ENCODE results near the gene MBP. TPM values are rescaled to one million over a fixed set of nuclear protein-coding genes. Genes with fewer than 3 reads are reported as not detected.

Gene MBP
- total RNA-seq, 2 donors from 2014 or later = 41.7 to 42.2 TPM

GRCh38 chr18:76984193-76985155, 148.1 kb downstream of the MBP start:
- DNase-seq (ENCODE audit: low spot score) (no peak), ATAC-seq (ENCODE audit: insufficient number of reproducible peaks, low FRiP score, low read depth) (no peak)

GRCh38 chr18:76983613-76984051, 149.0 kb downstream of the MBP start:
- ATAC-seq (ENCODE audit: insufficient number of reproducible peaks, low FRiP score, low read depth) = no peak
- H3K4me3 ChIP-seq = no peak overlapping the region
- no peaks in the 10 kb centered on the region for H3K9me3 ChIP-seq
- H3K4me1 ChIP-seq (ENCODE audit: control insufficient read depth in 1 of 2, low read depth in 2 of 2) = no peaks in the 10 kb centered on the region
- DNase-seq (ENCODE audit: low spot score) = no peak
- no peak for TF ChIP-seq CTCF (IDR thresholded peaks at IDR 0.05)
- H3K27ac ChIP-seq = no peak overlapping the region
- H3K27me3 ChIP-seq (replicated peaks; ENCODE audit: insufficient read depth) = no peaks in the 10 kb centered on the region
- H3K36me3 ChIP-seq = no peaks in the 10 kb centered on the region

More at GRCh38 chr18:76984193-76985155, 148.1 kb downstream of the MBP start:
- H3K4me3 ChIP-seq = no peak overlapping the region
- no peak overlapping the region for H3K27ac ChIP-seq
- no peaks in the 10 kb centered on the region for H3K36me3 ChIP-seq
- H3K4me1 ChIP-seq (ENCODE audit: control insufficient read depth in 1 of 2, low read depth in 2 of 2) = no peaks in the 10 kb centered on the region
- TF ChIP-seq CTCF (IDR thresholded peaks at IDR 0.05) = no peak
- no peaks in the 10 kb centered on the region for H3K9me3 ChIP-seq
- H3K27me3 ChIP-seq (replicated peaks; ENCODE audit: insufficient read depth) = no peaks in the 10 kb centered on the region

- Histone ChIP-seq H3K4me1 (ENCODE audit: control insufficient read depth in 1 of 2, low read depth in 2 of 2) (no peaks in the 10 kb centered on the region), H3K4me3 (no peak overlapping the region), H3K27ac (no peak overlapping the region), H3K27me3 (replicated peaks; ENCODE audit: insufficient read depth) (no peaks in the 10 kb centered on the region), H3K36me3 (no peaks in the 10 kb centered on the region), H3K9me3 (no peaks in the 10 kb centered on the region)
- DNase-seq (ENCODE audit: low spot score) (peak; percentile 30), ATAC-seq (ENCODE audit: insufficient number of reproducible peaks, low FRiP score, low read depth) (peak; percentile 46)
- peak; percentile 90 for TF ChIP-seq CTCF (IDR thresholded peaks at IDR 0.05)
Observed at GRCh38 chr18:76982841-76983583, 149.6 kb downstream of the MBP start.

- Histone ChIP-seq H3K9me3 (no peaks in the 10 kb centered on the region), H3K4me3 (no peak overlapping the region), H3K27me3 (replicated peaks; ENCODE audit: insufficient read depth) (no peaks in the 10 kb centered on the region), H3K36me3 (no peaks in the 10 kb centered on the region), H3K27ac (no peak overlapping the region), H3K4me1 (ENCODE audit: control insufficient read depth in 1 of 2, low read depth in 2 of 2) (no peaks in the 10 kb centered on the region)
- no peak for DNase-seq (ENCODE audit: low spot score)
- no peak for ATAC-seq (ENCODE audit: insufficient number of reproducible peaks, low FRiP score, low read depth)
- TF ChIP-seq CTCF (IDR thresholded peaks at IDR 0.05) = no peak
Observed at GRCh38 chr18:76982038-76982437, 150.5 kb downstream of the MBP start.

- no peak for DNase-seq (ENCODE audit: low spot score)
- H3K4me3 ChIP-seq = no peak overlapping the region
- no peaks in the 10 kb centered on the region for H3K36me3 ChIP-seq
- H3K27ac ChIP-seq = no peak overlapping the region
- H3K27me3 ChIP-seq (replicated peaks; ENCODE audit: insufficient read depth) = no peaks in the 10 kb centered on the region
- no peaks in the 10 kb centered on the region for H3K4me1 ChIP-seq (ENCODE audit: control insufficient read depth in 1 of 2, low read depth in 2 of 2)
- no peak for TF ChIP-seq CTCF (IDR thresholded peaks at IDR 0.05)
- no peak for ATAC-seq (ENCODE audit: insufficient number of reproducible peaks, low FRiP score, low read depth)
- H3K9me3 ChIP-seq = no peaks in the 10 kb centered on the region
Observed at GRCh38 chr18:76981396-76981968, 151.1 kb downstream of the MBP start.

Data from thoracic aorta (tissue), 2 donors.